ENCODE results near the gene RAPGEF6. TPM values are rescaled to one million over a fixed set of nuclear protein-coding genes. Genes with fewer than 3 reads are reported as not detected.
A peak's percentile ranks its signal among the peaks of the same experiment; 100 is the strongest.
"Not testable (repeated sequence)": the region's sequence is repeated elsewhere in the genome, so short reads cannot be mapped to it uniquely, and the experiment has no call there.

Gene RAPGEF6
- total RNA-seq, 1 donor from 2014 or later = 16.9 TPM

DNA sequence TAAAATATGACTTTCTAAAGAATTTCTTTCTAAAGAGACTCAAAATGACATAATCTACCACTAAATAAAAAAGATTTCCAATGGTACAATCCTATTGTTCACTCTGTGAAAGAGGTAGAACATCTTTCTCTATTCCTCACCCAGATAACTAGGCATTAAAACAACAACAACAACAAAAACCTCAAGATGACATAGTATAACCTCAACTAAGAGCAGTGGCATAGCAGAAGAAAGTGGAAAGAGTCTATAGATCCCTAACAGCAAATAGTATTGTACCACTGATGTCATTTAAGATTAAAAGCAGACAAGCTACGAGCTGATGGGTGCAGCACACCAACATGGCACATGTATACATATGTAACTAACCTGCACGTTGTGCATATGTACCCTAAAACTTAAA lies 29.9 kb downstream of the RAPGEF6 start:
- no peaks in the 10 kb centered on the region for H3K4me1 Mint-ChIP-seq (ENCODE audit: unreplicated experiment)
- TF ChIP-seq, protein P1, sequence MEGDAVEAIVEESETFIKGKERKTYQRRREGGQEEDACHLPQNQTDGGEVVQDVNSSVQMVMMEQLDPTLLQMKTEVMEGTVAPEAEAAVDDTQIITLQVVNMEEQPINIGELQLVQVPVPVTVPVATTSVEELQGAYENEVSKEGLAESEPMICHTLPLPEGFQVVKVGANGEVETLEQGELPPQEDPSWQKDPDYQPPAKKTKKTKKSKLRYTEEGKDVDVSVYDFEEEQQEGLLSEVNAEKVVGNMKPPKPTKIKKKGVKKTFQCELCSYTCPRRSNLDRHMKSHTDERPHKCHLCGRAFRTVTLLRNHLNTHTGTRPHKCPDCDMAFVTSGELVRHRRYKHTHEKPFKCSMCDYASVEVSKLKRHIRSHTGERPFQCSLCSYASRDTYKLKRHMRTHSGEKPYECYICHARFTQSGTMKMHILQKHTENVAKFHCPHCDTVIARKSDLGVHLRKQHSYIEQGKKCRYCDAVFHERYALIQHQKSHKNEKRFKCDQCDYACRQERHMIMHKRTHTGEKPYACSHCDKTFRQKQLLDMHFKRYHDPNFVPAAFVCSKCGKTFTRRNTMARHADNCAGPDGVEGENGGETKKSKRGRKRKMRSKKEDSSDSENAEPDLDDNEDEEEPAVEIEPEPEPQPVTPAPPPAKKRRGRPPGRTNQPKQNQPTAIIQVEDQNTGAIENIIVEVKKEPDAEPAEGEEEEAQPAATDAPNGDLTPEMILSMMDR (IDR thresholded peaks at IDR 0.05; ENCODE audit: unreplicated experiment) = no peak
- no peak for DNase-seq (ENCODE audit: low spot score)
- H3K27ac Mint-ChIP-seq (ENCODE audit: unreplicated experiment) = no peak overlapping the region
- no peaks in the 10 kb centered on the region for H3K36me3 Mint-ChIP-seq (ENCODE audit: low read depth, unreplicated experiment)
- H3K4me3 Mint-ChIP-seq (ENCODE audit: unreplicated experiment) = no peak overlapping the region
- no peaks in the 10 kb centered on the region for H3K27me3 Mint-ChIP-seq (ENCODE audit: unreplicated experiment)
- no peaks in the 10 kb centered on the region for H3K9me3 Mint-ChIP-seq (ENCODE audit: unreplicated experiment)

DNA sequence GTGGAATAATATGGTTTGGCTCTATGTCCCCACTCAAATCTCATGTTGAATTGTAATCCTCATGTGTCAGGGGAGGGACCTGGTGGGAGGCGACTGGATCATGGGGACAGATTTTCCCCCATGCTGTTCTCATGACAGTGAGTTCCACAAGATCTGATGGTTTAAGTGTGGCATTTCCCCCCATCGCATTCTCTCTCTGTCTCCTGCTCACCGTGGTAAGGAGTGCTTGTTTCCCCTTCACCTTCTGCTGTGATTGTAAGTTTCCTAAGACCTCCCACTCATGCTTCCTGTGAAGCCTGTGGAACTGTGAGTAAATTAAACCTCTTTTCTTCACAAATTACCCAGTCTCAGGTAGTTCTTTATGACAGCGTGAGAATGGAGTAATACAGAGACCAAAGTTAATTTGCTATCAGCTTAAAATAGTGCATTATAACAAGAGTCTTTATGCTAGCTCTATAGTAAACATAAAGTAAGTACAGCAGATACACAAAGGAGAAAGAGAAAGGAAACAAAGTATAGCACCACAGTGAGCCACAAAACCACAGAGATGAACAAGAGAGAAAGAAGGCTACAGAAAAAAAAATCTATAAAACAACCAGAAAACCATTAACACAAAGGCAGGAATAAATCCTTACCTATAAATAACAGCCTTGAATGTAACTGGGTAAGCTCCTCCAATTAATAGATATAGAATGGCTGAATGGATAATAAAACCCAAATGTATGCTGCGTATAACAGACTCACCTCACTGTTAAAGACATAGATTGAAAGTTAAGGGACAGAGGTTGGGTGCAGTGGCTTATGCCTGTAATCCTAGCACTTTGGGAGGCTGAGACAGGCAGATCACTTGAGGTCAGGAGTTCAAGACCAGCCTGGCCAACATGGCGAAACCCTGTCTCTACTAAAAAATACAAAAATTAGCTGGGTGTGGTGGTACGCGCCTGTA lies 39.7 kb downstream of the RAPGEF6 start:
- Mint-ChIP-seq H3K4me3 (ENCODE audit: unreplicated experiment) (no peak overlapping the region), H3K4me1 (ENCODE audit: unreplicated experiment) (peaks cover 8% of the 10 kb centered on the region), H3K27ac (ENCODE audit: unreplicated experiment) (no peak overlapping the region), H3K9me3 (ENCODE audit: unreplicated experiment) (no peaks in the 10 kb centered on the region), H3K36me3 (ENCODE audit: low read depth, unreplicated experiment) (peaks cover 12% of the 10 kb centered on the region), H3K27me3 (ENCODE audit: unreplicated experiment) (peaks cover 5% of the 10 kb centered on the region)
- no peak for DNase-seq (ENCODE audit: low spot score)
- TF ChIP-seq, protein P1 (IDR thresholded peaks at IDR 0.05; ENCODE audit: unreplicated experiment) = no peak

DNA sequence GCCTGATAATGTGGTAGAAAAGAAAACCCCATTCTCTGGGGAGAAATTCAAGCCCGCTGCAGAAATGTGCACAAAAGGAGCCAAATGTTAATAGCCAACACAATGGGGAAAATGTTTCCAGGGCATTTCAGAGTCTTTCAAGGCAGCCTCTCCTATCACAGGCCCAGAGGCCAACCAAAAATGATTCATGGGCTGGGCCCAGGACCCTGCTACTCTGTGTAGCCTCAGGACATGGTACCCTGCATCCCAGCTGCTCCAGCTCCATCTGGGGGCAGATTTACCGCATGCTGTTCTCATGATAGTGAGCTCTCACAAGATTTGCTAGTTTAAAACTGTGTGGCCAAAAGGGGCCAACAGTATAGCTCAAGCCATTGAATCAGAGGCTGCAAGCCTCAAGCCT lies 41.1 kb downstream of the RAPGEF6 start:
- Mint-ChIP-seq H3K36me3 (ENCODE audit: low read depth, unreplicated experiment) (peaks cover 12% of the 10 kb centered on the region), H3K27ac (ENCODE audit: unreplicated experiment) (no peak overlapping the region), H3K4me1 (ENCODE audit: unreplicated experiment) (peaks cover 12% of the 10 kb centered on the region), H3K9me3 (ENCODE audit: unreplicated experiment) (no peaks in the 10 kb centered on the region), H3K4me3 (ENCODE audit: unreplicated experiment) (peak overlapping the region; percentile 34), H3K27me3 (ENCODE audit: unreplicated experiment) (peaks cover 2% of the 10 kb centered on the region)
- no peak for DNase-seq (ENCODE audit: low spot score)
- TF ChIP-seq, protein P1 (IDR thresholded peaks at IDR 0.05; ENCODE audit: unreplicated experiment) = no peak

DNA sequence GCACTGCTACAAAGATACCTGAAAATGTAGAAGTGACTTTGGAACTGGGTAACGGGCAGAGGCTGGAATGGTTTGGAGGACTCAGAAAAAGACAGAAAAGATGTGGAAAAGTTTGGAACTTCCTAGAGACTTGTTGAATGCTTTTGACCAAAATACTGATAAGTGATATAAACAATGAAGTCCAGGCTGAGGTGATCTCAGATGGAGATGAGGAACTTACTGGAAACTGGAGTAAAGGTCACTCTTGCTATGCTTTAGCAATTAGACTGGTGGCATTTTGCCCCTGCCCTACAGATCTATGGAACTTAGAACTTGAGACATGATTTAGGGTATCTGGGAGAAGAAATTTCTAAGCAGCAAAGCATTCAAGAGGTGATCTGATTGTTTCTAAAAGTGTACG lies 41.6 kb downstream of the RAPGEF6 start:
- H3K36me3 Mint-ChIP-seq (ENCODE audit: low read depth, unreplicated experiment) = peaks cover 12% of the 10 kb centered on the region
- H3K9me3 Mint-ChIP-seq (ENCODE audit: unreplicated experiment); H3K27me3 Mint-ChIP-seq (ENCODE audit: unreplicated experiment); DNase-seq (ENCODE audit: low spot score); H3K27ac Mint-ChIP-seq (ENCODE audit: unreplicated experiment): not testable (repeated sequence)
- H3K4me3 Mint-ChIP-seq (ENCODE audit: unreplicated experiment) = peak overlapping the region; percentile 34
- H3K4me1 Mint-ChIP-seq (ENCODE audit: unreplicated experiment) = peaks cover 10% of the 10 kb centered on the region

DNA sequence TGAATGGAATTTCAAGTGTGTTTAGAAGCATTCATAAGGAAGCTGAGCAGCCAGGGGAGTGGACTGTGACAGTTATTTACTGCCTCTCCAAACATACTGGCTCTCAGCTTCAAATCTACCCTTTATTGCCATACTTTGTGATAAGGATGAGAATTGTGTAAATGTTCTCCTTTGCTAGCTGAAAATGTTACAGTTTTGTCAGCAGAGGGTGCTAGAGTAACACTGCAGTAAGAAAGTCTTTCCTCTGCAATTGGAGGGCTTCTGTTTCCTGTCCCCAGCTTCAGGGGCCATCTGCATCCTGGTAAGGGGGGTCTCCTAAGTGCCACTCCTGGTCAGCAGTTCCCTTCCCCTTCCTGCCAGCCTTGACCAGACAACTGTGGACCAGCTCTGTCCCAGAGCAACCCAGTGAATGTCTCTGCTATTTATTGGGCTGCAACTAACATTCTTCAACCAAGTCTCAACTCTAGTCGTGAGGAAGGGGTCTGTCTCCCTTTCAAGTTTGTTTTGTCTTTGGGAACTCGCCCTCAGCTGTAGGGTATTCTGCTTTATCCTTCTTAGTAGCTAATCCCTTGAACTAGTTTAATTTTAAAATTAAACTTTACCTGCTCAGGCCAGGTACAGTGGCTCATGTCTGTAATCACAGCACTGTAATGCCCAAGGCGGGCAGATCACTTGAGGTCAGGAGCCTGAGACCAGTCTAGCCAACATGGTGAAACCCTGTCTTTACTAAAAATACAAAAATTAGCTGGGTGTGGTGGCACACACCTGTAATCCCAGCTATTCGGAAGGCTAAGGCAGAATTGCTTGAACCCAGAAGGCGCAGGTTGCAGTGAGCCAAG lies 45.3 kb downstream of the RAPGEF6 start:
- Mint-ChIP-seq H3K36me3 (ENCODE audit: low read depth, unreplicated experiment) (peaks cover 5% of the 10 kb centered on the region), H3K4me3 (ENCODE audit: unreplicated experiment) (no peak overlapping the region), H3K27ac (ENCODE audit: unreplicated experiment) (peak overlapping the region; percentile 64), H3K27me3 (ENCODE audit: unreplicated experiment) (peaks cover 2% of the 10 kb centered on the region), H3K4me1 (ENCODE audit: unreplicated experiment) (peaks cover 6% of the 10 kb centered on the region), H3K9me3 (ENCODE audit: unreplicated experiment) (no peaks in the 10 kb centered on the region)
- TF ChIP-seq, protein P1 (IDR thresholded peaks at IDR 0.05; ENCODE audit: unreplicated experiment) = peak; percentile 67
- peak; percentile 55 for DNase-seq (ENCODE audit: low spot score)

Data from endothelial cell (in vitro differentiated cells).